ENCODE data around the gene TNFSF12.

Gene TNFSF12

GRCh38 chr17:7530023-7530900, 18.6 kb upstream of the TNFSF12 start:
- POLR2A ChIA-PET = interaction anchor here (0.6 kb wide), 1 partner anchor 131 kb away, joined by 4 read pairs; no protein-coding TSS in a partner anchor
- TF ChIP-seq CTCF (IDR thresholded peaks at IDR 0.05; ENCODE audit: insufficient read depth, low read length, missing control alignments) = no peak
- CTCF ChIA-PET = interaction anchor here (3.8 kb wide), 1 partner anchor 16 kb away, joined by 40 read pairs; no protein-coding TSS in a partner anchor
- no peak for DNase-seq (ENCODE audit: low read depth, low spot score)
- no peak overlapping the region for H3K4me3 ChIP-seq (ENCODE audit: low read depth, low read length)

DNA sequence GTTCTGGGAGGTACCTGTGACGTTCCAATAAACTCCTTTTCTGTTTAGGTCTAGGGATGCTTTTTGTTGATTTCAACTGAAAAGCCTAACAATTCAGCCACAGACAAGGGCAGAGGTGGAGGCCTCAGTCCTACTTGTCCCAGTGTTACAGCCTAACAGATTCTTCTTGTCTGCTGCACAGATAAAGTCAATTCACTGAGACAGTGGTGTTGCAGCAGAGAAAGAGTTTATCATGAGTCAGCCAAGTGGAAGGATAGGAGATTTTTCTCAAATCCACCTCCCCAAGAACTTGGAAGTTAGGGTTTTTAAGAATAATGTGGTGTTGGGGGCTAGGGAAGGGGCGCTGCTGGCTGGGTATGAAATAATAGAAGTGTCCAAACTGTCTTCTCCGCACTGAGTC, 10.8 kb upstream of the TNFSF12 start:
- no peak for DNase-seq (ENCODE audit: low read depth, low spot score)
- TF ChIP-seq CTCF (IDR thresholded peaks at IDR 0.05; ENCODE audit: insufficient read depth, low read length, missing control alignments) = no peak
- no peak overlapping the region for H3K4me3 ChIP-seq (ENCODE audit: low read depth, low read length)
- CTCF ChIA-PET = interaction anchor here (1.5 to 2.3 kb wide), 2 partner anchors 23 to 24 kb away, joined by 4 to 16 read pairs; partner anchors contain the start of gene SENP3
- POLR2A ChIA-PET = no interaction called here

- CTCF ChIA-PET = interaction anchor here (1.1 to 2.3 kb wide), 3 partner anchors 22 to 25 kb away, joined by 4 to 16 read pairs (median 6); partner anchors contain the start of gene SENP3
- DNase-seq (ENCODE audit: low read depth, low spot score) = no peak
- H3K4me3 ChIP-seq (ENCODE audit: low read depth, low read length) = no peak overlapping the region
- no peak for TF ChIP-seq CTCF (IDR thresholded peaks at IDR 0.05; ENCODE audit: insufficient read depth, low read length, missing control alignments)
- POLR2A ChIA-PET = interaction anchor here (0.7 kb wide), 1 partner anchor 77 kb away, joined by 3 read pairs; no protein-coding TSS in a partner anchor
These were observed 9.8 kb upstream of the TNFSF12 start for GRCh38 chr17:7538891-7539545.

GRCh38 chr17:7541074-7541621, 7.7 kb upstream of the TNFSF12 start:
- no peak overlapping the region for H3K4me3 ChIP-seq (ENCODE audit: low read depth, low read length)
- no peak for TF ChIP-seq CTCF (IDR thresholded peaks at IDR 0.05; ENCODE audit: insufficient read depth, low read length, missing control alignments)
- no peak for DNase-seq (ENCODE audit: low read depth, low spot score)
- CTCF ChIA-PET = interaction anchor here (1.3 to 13.4 kb wide), 2 partner anchors 20 to 27 kb away, joined by 6 to 77 read pairs; no protein-coding TSS in a partner anchor
- POLR2A ChIA-PET = no interaction called here

- no peak for DNase-seq (ENCODE audit: low read depth, low spot score)
- ChIA-PET CTCF (interaction anchor here (10.5 to 13.4 kb wide), 2 partner anchors 16 to 31 kb away, joined by 77 to 115 read pairs; partner anchors contain the start of gene SENP3), POLR2A (no interaction called here)
- TF ChIP-seq CTCF (IDR thresholded peaks at IDR 0.05; ENCODE audit: insufficient read depth, low read length, missing control alignments) = no peak
- no peak overlapping the region for H3K4me3 ChIP-seq (ENCODE audit: low read depth, low read length)
These were observed 3.9 kb upstream of the TNFSF12 start for GRCh38 chr17:7544911-7545310.

All from AG04449 (cell line).